H9 (cell line): ENCODE results near the gene DKK3. TPM values are rescaled to one million over a fixed set of nuclear protein-coding genes. Genes with fewer than 3 reads are reported as not detected.

Experiments used
- DNase-seq: peaks from one replicate; pipeline ENCODE4 v3.0.0-alpha.2; 2017
- H2AFZ ChIP-seq: one replicate; pipeline ENCODE4 v1.6.1; 2013; ENCODE audit warnings: mild to moderate bottlenecking, low read length, control low read depth, moderate library complexity
- H2AK5ac ChIP-seq: 2 replicates; pipeline ENCODE4 v1.6.1; 2013; ENCODE audit warnings: low read length, control low read depth, mixed read lengths; ENCODE audit not compliant: insufficient read length
- H2BK120ac ChIP-seq: one replicate; pipeline ENCODE4 v1.6.1; 2013; ENCODE audit warnings: low read depth, mild to moderate bottlenecking, low read length, control low read depth, inconsistent platforms; ENCODE audit not compliant: poor library complexity, severe bottlenecking
- H2BK12ac ChIP-seq: 2 replicates; pipeline ENCODE4 v1.6.1; 2013; ENCODE audit warnings: low read length, control low read depth, mixed read lengths, low read depth; ENCODE audit not compliant: insufficient read length
- H2BK15ac ChIP-seq: 2 replicates; pipeline ENCODE4 v1.6.1; 2013; ENCODE audit warnings: low read depth, low read length, control low read depth
- H2BK20ac ChIP-seq: one replicate; pipeline ENCODE4 v1.6.1; 2013; ENCODE audit warnings: low read depth, mild to moderate bottlenecking, low read length, control low read depth, inconsistent platforms; ENCODE audit not compliant: poor library complexity, severe bottlenecking
- H2BK5ac ChIP-seq: 2 replicates; pipeline ENCODE4 v1.6.1; 2013; ENCODE audit warnings: low read length, control low read depth, mixed read lengths; ENCODE audit not compliant: insufficient read length
- H3K14ac ChIP-seq: 2 replicates; pipeline ENCODE4 v1.6.1; 2013; ENCODE audit warnings: low read length, control low read depth; ENCODE audit not compliant: insufficient read depth
- H3K18ac ChIP-seq: 2 replicates; pipeline ENCODE4 v1.6.1; 2013; ENCODE audit warnings: low read depth, mild to moderate bottlenecking, mixed read lengths, low read length, control low read depth; ENCODE audit not compliant: insufficient read length
- H3K23ac ChIP-seq: 2 replicates; pipeline ENCODE4 v1.6.1; 2013; ENCODE audit warnings: low read length, control low read depth, mixed read lengths, low read depth; ENCODE audit not compliant: insufficient read length
- H3K23me2 ChIP-seq: 2 replicates; pipeline ENCODE4 v1.6.1; 2013; ENCODE audit warnings: low read depth, mild to moderate bottlenecking, mixed read lengths, low read length, control low read depth; ENCODE audit not compliant: insufficient read length, poor library complexity, severe bottlenecking
- H3K27ac ChIP-seq: 2 replicates; pipeline ENCODE4 v1.5.1; 2013; ENCODE audit warnings: low read length, control low read depth, mixed read lengths, low read depth; ENCODE audit not compliant: insufficient read length
- H3K27me3 ChIP-seq: 2 replicates; pipeline ENCODE4 v1.6.1; 2013; ENCODE audit warnings: low read length, control low read depth, inconsistent platforms; ENCODE audit not compliant: insufficient read depth
- H3K4ac ChIP-seq: 2 replicates; pipeline ENCODE4 v1.6.1; 2013; ENCODE audit warnings: low read depth, mild to moderate bottlenecking, control low read depth, inconsistent platforms, low read length, moderate library complexity
- H3K4me1 ChIP-seq: 2 replicates; pipeline ENCODE4 v1.6.1; 2013; ENCODE audit warnings: low read length, control low read depth, inconsistent platforms; ENCODE audit not compliant: insufficient read depth
- H3K4me2 ChIP-seq: 2 replicates; pipeline ENCODE4 v1.6.1; 2013; ENCODE audit warnings: low read length, control low read depth, mixed read lengths; ENCODE audit not compliant: insufficient read length, insufficient read depth
- H3K56ac ChIP-seq: 2 replicates; pipeline ENCODE4 v1.6.1; 2013; ENCODE audit warnings: low read depth, mild to moderate bottlenecking, mixed read lengths, low read length, control low read depth; ENCODE audit not compliant: insufficient read length
- H3K79me1 ChIP-seq: 2 replicates; pipeline ENCODE4 v1.6.1; 2013; ENCODE audit warnings: low read depth, mild to moderate bottlenecking, moderate library complexity, low read length, control low read depth, inconsistent platforms; ENCODE audit not compliant: insufficient read depth, poor library complexity, severe bottlenecking
- H3K79me2 ChIP-seq: 2 replicates; pipeline ENCODE4 v1.6.1; 2013; ENCODE audit warnings: low read length, control low read depth, inconsistent platforms; ENCODE audit not compliant: insufficient read depth
- H3K9ac ChIP-seq: 2 replicates; pipeline ENCODE4 v1.6.1; 2013; ENCODE audit warnings: low read length, control low read depth, mixed read lengths; ENCODE audit not compliant: insufficient read length; ENCODE audit errors: extremely low read depth
- H3K9me3 ChIP-seq: one replicate; pipeline ENCODE4 v1.6.1; 2013; ENCODE audit warnings: low read depth, low read length, inconsistent platforms; ENCODE audit not compliant: control insufficient read depth
- H3T11ph ChIP-seq: one replicate; pipeline ENCODE4 v1.6.1; 2013; ENCODE audit warnings: mild to moderate bottlenecking, low read length, control low read depth, inconsistent platforms
- H4K20me1 ChIP-seq: one replicate; pipeline ENCODE4 v1.6.1; 2013; ENCODE audit not compliant: control insufficient read depth, insufficient read length, insufficient read depth
- H4K5ac ChIP-seq: 2 replicates; pipeline ENCODE4 v1.6.1; 2013; ENCODE audit warnings: low read depth, mild to moderate bottlenecking, mixed read lengths, low read length, control low read depth; ENCODE audit not compliant: insufficient read length
- H4K8ac ChIP-seq: replicated peaks from 2 replicates; pipeline ENCODE4 v1.6.1; 2013; ENCODE audit warnings: low read length, control low read depth, mixed read lengths, low read depth; ENCODE audit not compliant: insufficient read length
- H4K91ac ChIP-seq: 2 replicates; pipeline ENCODE4 v1.6.1; 2013; ENCODE audit warnings: low read depth, mild to moderate bottlenecking, moderate library complexity, mixed read lengths, low read length, control low read depth; ENCODE audit not compliant: insufficient read length
- H3K27ac Mint-ChIP-seq, 3 experiments: 2 replicates in 2 of 3; 3 replicates in 1 of 3; pipeline ENCODE4 v1.8.0; 2020 to 2021; ENCODE audit warnings: mixed read lengths in 3 of 3, mild to moderate bottlenecking in 1 of 3, moderate library complexity in 1 of 3
- H3K27me3 Mint-ChIP-seq: 2 replicates; pipeline ENCODE4 v1.8.0; 2021; ENCODE audit warnings: low read depth, mild to moderate bottlenecking, moderate library complexity, mixed read lengths
- H3K36me3 Mint-ChIP-seq, 3 experiments: 2 replicates in 2 of 3; 3 replicates in 1 of 3; pipeline ENCODE4 v1.8.0; 2020 to 2021; ENCODE audit warnings: low read depth in 3 of 3, mixed read lengths in 3 of 3; ENCODE audit not compliant: insufficient read depth in 1 of 3
- H3K4me1 Mint-ChIP-seq, 2 experiments: 2 replicates each; pipeline ENCODE4 v1.8.0; 2020; ENCODE audit warnings: mixed read lengths in 2 of 2
- H3K4me3 Mint-ChIP-seq, 2 experiments: 2 replicates in 1 of 2; 3 replicates in 1 of 2; pipeline ENCODE4 v1.8.0; 2020 to 2021; ENCODE audit warnings: mild to moderate bottlenecking in 2 of 2, mixed read lengths in 2 of 2, moderate library complexity in 1 of 2
- H3K9me3 Mint-ChIP-seq, 2 experiments: 2 replicates in 1 of 2; 3 replicates in 1 of 2; pipeline ENCODE4 v1.8.0; 2020; ENCODE audit warnings: mild to moderate bottlenecking in 2 of 2, mixed read lengths in 2 of 2, moderate library complexity in 1 of 2
- WGBS: extraction: QIAGEN DNeasy Blood & Tissue Kit; methylation state at CpG from one replicate; pipeline ENCODE4 v1.1.7; 2013; ENCODE audit warnings: missing lambda C conversion rate, low lambda C conversion rate, mixed read lengths; ENCODE audit not compliant: insufficient read length; ENCODE audit errors: extremely low coverage; 5-methylcytosine and 5-hydroxymethylcytosine counted together
- total RNA-seq: library from RNA; stranded (reverse); gene quantifications from 2 replicates; pipeline ENCODE4 v1.2.1, GENCODE V29; 2021
- TF ChIP-seq, protein P1 (sequence below): fragments of 200-600 bp; sonication (generic); conservative IDR thresholded peaks from 3 replicates; pipeline ENCODE4 v1.8.0; 2021; ENCODE audit warnings: antibody characterized with exemption, mild to moderate bottlenecking

Gene DKK3
- total RNA-seq, 1 experiment from 2014 or later, result 17.1 TPM

DNA sequence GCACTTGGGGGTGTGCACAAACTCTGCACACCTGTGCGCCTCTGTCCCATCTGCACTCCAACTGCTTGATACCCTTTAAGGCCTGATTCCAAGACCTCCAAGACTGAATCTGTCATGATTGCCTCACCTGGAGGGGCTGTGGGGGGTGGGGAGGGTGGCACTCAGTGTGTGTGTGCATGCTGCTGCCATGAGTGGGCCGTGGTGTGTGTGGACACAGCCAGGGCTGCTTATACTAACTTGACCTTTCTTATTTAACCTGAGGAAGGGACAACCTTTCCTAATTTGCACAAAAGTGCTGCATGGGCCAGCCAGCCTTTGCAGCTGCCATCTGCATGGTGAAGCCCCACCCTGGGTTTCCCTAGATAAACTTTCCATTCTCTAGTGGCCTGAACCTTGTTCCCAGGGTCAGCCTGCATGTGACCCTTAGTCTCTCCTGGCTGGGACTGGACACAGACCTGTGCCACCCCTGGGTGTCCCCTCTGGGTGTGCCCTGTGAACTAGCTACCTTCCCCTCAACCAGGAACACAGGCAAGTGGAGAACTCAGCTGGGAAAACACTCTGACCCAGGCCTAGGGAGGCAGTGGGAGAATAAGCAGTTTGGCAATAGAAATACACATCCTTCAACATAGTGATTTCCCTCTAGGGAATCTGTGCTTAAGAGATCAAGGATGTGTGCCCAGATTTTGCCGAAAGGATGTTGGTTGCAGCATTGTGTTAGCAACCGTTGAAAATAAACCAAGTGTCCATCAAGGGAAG is 45.4 kb upstream of the DKK3 start:
- H3K79me1 ChIP-seq, result no peaks in the 10 kb centered on the region
- H2BK5ac ChIP-seq, result no peak overlapping the region
- no peak overlapping the region for H3K14ac ChIP-seq
- Mint-ChIP-seq H3K27ac (no peak overlapping the region), H3K4me1 (peaks cover 12% of the 10 kb centered on the region in 2 experiments), H3K27me3 (no peaks in the 10 kb centered on the region), H3K36me3 (peaks cover 0 to 13% (median 0%) of the 10 kb centered on the region in 3 experiments; a peak in 1 of 7 replicates), H3K9me3 (peaks cover 0 to 8% of the 10 kb centered on the region in 2 experiments; a peak in 4 of 5 replicates), H3K4me3 (no peak overlapping the region)
- H3K18ac ChIP-seq, result no peak overlapping the region
- H3K9me3 ChIP-seq, result no peaks in the 10 kb centered on the region
- no peak overlapping the region for H3K27ac ChIP-seq
- no peak overlapping the region for H3K9ac ChIP-seq
- H3K4me1 ChIP-seq, result no peaks in the 10 kb centered on the region
- H3K4me2 ChIP-seq, result no peak overlapping the region
- H2BK15ac ChIP-seq, result no peak overlapping the region
- no peak overlapping the region for H4K91ac ChIP-seq
- no peak overlapping the region for H2BK120ac ChIP-seq
- H3T11ph ChIP-seq, result no peak overlapping the region
- no peak overlapping the region for H4K5ac ChIP-seq
- no peaks in the 10 kb centered on the region for H4K20me1 ChIP-seq
- H3K79me2 ChIP-seq, result no peaks in the 10 kb centered on the region
- H4K8ac ChIP-seq, result no peak overlapping the region
- no peak overlapping the region for H2BK12ac ChIP-seq
- H3K23me2 ChIP-seq, result no peaks in the 10 kb centered on the region
- H2BK20ac ChIP-seq, result no peak overlapping the region
- no peak overlapping the region for H2AK5ac ChIP-seq
- no peak for DNase-seq
- H3K27me3 ChIP-seq, result no peaks in the 10 kb centered on the region
- no peak overlapping the region for H3K4ac ChIP-seq
- WGBS, result no CpG with 5 or more reads among the region's 4 CpGs
- H3K23ac ChIP-seq, result no peak overlapping the region
- no peak overlapping the region for H2AFZ ChIP-seq
- TF ChIP-seq, protein P1, sequence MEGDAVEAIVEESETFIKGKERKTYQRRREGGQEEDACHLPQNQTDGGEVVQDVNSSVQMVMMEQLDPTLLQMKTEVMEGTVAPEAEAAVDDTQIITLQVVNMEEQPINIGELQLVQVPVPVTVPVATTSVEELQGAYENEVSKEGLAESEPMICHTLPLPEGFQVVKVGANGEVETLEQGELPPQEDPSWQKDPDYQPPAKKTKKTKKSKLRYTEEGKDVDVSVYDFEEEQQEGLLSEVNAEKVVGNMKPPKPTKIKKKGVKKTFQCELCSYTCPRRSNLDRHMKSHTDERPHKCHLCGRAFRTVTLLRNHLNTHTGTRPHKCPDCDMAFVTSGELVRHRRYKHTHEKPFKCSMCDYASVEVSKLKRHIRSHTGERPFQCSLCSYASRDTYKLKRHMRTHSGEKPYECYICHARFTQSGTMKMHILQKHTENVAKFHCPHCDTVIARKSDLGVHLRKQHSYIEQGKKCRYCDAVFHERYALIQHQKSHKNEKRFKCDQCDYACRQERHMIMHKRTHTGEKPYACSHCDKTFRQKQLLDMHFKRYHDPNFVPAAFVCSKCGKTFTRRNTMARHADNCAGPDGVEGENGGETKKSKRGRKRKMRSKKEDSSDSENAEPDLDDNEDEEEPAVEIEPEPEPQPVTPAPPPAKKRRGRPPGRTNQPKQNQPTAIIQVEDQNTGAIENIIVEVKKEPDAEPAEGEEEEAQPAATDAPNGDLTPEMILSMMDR, result no peak
- H3K56ac ChIP-seq, result no peak overlapping the region
